HEK293 (cell line): ENCODE measurements around the gene MAMDC2.

Experiments
- GLI4 ChIP-seq: fragments of 450-650 bp; formaldehyde crosslinking; IDR thresholded peaks from 2 replicates; pipeline ENCODE4 v1.5.1; 2016; ENCODE audit warnings: missing biosample characterization, missing genetic modification characterization
- HOXA7 ChIP-seq: sonication (generic); formaldehyde crosslinking; IDR thresholded peaks from 2 replicates; pipeline ENCODE4 v1.8.1; 2022; ENCODE audit warnings: missing genetic modification reagents, borderline replicate concordance
- MYNN ChIP-seq: fragments of 450-650 bp; formaldehyde crosslinking; IDR thresholded peaks from 2 replicates; pipeline ENCODE4 v1.5.1; 2016; ENCODE audit warnings: missing biosample characterization, missing genetic modification characterization, borderline replicate concordance
- REST ChIP-seq: fragments of 450-650 bp; formaldehyde crosslinking; IDR thresholded peaks from 2 replicates; pipeline ENCODE4 v1.5.1; 2016; ENCODE audit warnings: missing biosample characterization, missing genetic modification characterization
- TSHZ1 ChIP-seq: fragments of 450-650 bp; formaldehyde crosslinking; IDR thresholded peaks from 2 replicates; pipeline ENCODE4 v1.5.1; 2016; ENCODE audit warnings: missing biosample characterization, missing genetic modification characterization, borderline replicate concordance
- ZBTB17 ChIP-seq: fragments of 450-650 bp; formaldehyde crosslinking; IDR thresholded peaks from 2 replicates; pipeline ENCODE4 v1.5.1; 2016; ENCODE audit warnings: missing biosample characterization, missing genetic modification characterization
- ZNF10 ChIP-seq: fragments of 450-650 bp; formaldehyde crosslinking; IDR thresholded peaks from 2 replicates; pipeline ENCODE4 v1.5.1; 2017; ENCODE audit warnings: missing biosample characterization, missing genetic modification characterization
- ZNF664 ChIP-seq: fragments of 450-650 bp; formaldehyde crosslinking; IDR thresholded peaks from 2 replicates; pipeline ENCODE4 v1.5.1; 2016; ENCODE audit warnings: missing biosample characterization, missing genetic modification characterization
- ZNF830 ChIP-seq: fragments of 450-650 bp; IDR thresholded peaks from 2 replicates; pipeline ENCODE4 v1.5.0; 2018; ENCODE audit warnings: missing biosample characterization, missing genetic modification characterization, low read depth, mild to moderate bottlenecking, moderate library complexity
- TF ChIP-seq, protein P1 (sequence below): fragments of 450-650 bp; formaldehyde crosslinking; IDR thresholded peaks from 2 replicates; pipeline ENCODE4 v1.5.1; 2016; ENCODE audit warnings: missing biosample characterization, missing genetic modification characterization
- TF ChIP-seq, protein P2 (sequence below): IDR thresholded peaks from 2 replicates; pipeline ENCODE4 v1.6.1; 2011; ENCODE audit warnings: mild to moderate bottlenecking, low read depth, low read length, borderline replicate concordance
- TF ChIP-seq, protein P3 (sequence below): fragments of 450-650 bp; formaldehyde crosslinking; IDR thresholded peaks from 2 replicates; pipeline ENCODE4 v1.5.1; 2016; ENCODE audit warnings: missing biosample characterization, missing genetic modification characterization

DNA sequence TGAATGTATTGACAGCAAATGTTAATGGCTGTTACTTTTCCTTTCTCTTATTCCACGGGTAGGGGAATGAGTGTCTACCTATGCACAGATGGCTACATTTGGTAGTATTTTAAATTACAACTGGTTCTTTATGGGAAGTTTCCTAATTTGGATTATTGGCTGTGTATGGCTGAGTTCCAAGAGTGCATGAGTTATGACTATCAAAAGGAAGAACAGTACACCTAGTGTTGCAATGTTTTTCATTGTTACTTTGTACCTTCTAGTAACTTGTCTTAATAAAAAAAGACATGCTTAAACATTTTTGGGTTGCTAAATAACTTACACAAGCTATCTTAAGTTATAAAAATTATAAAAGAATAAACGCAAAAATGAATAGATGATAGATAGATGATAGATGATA, 35.8 kb upstream of the MAMDC2 start:
- TF ChIP-seq ZNF10 (tag by site-specific recombination), result no peak
- TF ChIP-seq, protein P1, sequence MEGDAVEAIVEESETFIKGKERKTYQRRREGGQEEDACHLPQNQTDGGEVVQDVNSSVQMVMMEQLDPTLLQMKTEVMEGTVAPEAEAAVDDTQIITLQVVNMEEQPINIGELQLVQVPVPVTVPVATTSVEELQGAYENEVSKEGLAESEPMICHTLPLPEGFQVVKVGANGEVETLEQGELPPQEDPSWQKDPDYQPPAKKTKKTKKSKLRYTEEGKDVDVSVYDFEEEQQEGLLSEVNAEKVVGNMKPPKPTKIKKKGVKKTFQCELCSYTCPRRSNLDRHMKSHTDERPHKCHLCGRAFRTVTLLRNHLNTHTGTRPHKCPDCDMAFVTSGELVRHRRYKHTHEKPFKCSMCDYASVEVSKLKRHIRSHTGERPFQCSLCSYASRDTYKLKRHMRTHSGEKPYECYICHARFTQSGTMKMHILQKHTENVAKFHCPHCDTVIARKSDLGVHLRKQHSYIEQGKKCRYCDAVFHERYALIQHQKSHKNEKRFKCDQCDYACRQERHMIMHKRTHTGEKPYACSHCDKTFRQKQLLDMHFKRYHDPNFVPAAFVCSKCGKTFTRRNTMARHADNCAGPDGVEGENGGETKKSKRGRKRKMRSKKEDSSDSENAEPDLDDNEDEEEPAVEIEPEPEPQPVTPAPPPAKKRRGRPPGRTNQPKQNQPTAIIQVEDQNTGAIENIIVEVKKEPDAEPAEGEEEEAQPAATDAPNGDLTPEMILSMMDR (tag by site-specific recombination), result no peak
- no peak for TF ChIP-seq ZNF830 (tag by site-specific recombination)
- no peak for TF ChIP-seq GLI4 (tag by site-specific recombination)
- TF ChIP-seq, protein P2, sequence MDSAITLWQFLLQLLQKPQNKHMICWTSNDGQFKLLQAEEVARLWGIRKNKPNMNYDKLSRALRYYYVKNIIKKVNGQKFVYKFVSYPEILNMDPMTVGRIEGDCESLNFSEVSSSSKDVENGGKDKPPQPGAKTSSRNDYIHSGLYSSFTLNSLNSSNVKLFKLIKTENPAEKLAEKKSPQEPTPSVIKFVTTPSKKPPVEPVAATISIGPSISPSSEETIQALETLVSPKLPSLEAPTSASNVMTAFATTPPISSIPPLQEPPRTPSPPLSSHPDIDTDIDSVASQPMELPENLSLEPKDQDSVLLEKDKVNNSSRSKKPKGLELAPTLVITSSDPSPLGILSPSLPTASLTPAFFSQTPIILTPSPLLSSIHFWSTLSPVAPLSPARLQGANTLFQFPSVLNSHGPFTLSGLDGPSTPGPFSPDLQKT, result no peak
- no peak for TF ChIP-seq TSHZ1 (tag by site-specific recombination)
- TF ChIP-seq MYNN, result no peak
- no peak for TF ChIP-seq ZBTB17 (tag by site-specific recombination)
- no peak for TF ChIP-seq REST (tag by site-specific recombination)
- no peak for TF ChIP-seq HOXA7 (CRISPR knock-in tag)
- no peak for TF ChIP-seq ZNF664
- TF ChIP-seq, protein P3, sequence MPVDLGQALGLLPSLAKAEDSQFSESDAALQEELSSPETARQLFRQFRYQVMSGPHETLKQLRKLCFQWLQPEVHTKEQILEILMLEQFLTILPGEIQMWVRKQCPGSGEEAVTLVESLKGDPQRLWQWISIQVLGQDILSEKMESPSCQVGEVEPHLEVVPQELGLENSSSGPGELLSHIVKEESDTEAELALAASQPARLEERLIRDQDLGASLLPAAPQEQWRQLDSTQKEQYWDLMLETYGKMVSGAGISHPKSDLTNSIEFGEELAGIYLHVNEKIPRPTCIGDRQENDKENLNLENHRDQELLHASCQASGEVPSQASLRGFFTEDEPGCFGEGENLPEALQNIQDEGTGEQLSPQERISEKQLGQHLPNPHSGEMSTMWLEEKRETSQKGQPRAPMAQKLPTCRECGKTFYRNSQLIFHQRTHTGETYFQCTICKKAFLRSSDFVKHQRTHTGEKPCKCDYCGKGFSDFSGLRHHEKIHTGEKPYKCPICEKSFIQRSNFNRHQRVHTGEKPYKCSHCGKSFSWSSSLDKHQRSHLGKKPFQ (tag by site-specific recombination), result no peak
